OCI-LY3 (cell line): ENCODE data around the gene SH3GL1.

Experiments used
- EZH2phosphoT487 ChIP-seq: fragments of 200-600 bp; shearing (Covaris generic); IDR thresholded peaks from 2 replicates; pipeline ENCODE4 v1.6.1; 2018; ENCODE audit warnings: antibody characterized with exemption, mixed run types, low read depth
- TF ChIP-seq, protein P1 (sequence below): fragments of 200-600, 300-600 bp; sonication (generic); IDR thresholded peaks from 2 replicates; pipeline ENCODE4 v1.5.1; 2014; ENCODE audit warnings: antibody characterized with exemption, low read length, low read depth

DNA sequence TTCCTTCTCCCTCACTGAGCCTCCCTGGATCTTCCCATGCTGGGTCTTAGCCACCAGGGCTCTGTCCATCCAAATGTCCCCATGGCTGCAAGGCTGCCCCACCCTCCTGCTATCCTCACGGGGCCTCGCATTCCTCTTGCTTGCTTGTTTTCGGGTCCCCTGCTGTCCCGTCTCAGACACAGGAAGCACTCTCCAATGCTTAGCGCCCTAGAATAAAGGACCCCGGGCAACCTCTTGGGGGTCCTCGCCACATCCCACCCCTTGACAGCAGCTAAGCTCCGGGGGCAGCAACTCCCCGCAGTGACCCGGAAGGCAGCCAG lies 23.7 kb downstream of the SH3GL1 start:
- TF ChIP-seq, protein P1, sequence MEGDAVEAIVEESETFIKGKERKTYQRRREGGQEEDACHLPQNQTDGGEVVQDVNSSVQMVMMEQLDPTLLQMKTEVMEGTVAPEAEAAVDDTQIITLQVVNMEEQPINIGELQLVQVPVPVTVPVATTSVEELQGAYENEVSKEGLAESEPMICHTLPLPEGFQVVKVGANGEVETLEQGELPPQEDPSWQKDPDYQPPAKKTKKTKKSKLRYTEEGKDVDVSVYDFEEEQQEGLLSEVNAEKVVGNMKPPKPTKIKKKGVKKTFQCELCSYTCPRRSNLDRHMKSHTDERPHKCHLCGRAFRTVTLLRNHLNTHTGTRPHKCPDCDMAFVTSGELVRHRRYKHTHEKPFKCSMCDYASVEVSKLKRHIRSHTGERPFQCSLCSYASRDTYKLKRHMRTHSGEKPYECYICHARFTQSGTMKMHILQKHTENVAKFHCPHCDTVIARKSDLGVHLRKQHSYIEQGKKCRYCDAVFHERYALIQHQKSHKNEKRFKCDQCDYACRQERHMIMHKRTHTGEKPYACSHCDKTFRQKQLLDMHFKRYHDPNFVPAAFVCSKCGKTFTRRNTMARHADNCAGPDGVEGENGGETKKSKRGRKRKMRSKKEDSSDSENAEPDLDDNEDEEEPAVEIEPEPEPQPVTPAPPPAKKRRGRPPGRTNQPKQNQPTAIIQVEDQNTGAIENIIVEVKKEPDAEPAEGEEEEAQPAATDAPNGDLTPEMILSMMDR, result no peak
- no peak for TF ChIP-seq EZH2phosphoT487
